Measurements from ENCODE around the gene ZBTB20. TPM values are rescaled to one million over a fixed set of nuclear protein-coding genes. Genes with fewer than 3 reads are reported as not detected.

Gene ZBTB20
- total RNA-seq, 1 donor from 2014 or later: 21.4 TPM

DNA sequence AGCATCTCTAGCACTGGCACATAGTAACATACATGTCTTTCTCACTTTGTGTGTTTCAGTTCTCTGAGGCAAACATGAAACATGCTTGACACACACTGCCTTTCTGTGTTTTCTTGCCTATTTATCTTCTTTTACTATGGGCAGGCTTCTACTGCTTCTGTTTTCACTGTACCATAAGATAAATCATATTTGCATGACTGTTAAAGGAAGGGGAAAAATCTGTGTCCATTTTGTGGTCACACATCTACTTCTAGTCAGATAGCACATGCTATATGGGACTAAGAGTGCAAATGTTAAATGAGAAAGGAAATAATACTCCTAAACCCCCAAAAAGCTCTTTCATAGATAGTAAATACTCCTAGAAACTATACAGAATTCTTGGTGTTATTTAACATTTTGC, 386.4 kb downstream of the ZBTB20 start:
- peaks cover 14% of the 10 kb centered on the region for H3K4me1 ChIP-seq (ENCODE audit: insufficient read depth, low read length)
- no peaks in the 10 kb centered on the region for H3K79me2 ChIP-seq (ENCODE audit: insufficient read depth, low read length)
- H3K9me3 ChIP-seq (ENCODE audit: insufficient read depth, low read depth, low read length): no peaks in the 10 kb centered on the region
- Mint-ChIP-seq H3K27me3 (ENCODE audit: low read depth, unreplicated experiment) (no peaks in the 10 kb centered on the region), H3K36me3 (ENCODE audit: low read depth, unreplicated experiment) (no peaks in the 10 kb centered on the region), H3K4me1 (ENCODE audit: low read depth, unreplicated experiment) (peaks cover 32% of the 10 kb centered on the region), H3K9me3 (ENCODE audit: unreplicated experiment) (no peaks in the 10 kb centered on the region), H3K4me3 (ENCODE audit: unreplicated experiment) (no peak overlapping the region), H3K27ac (ENCODE audit: unreplicated experiment) (no peak overlapping the region)
- H3K27ac ChIP-seq (ENCODE audit: low read depth, low read length): no peak overlapping the region
- no peaks in the 10 kb centered on the region for H4K20me1 ChIP-seq (ENCODE audit: insufficient read depth, low read length)
- H3K27me3 ChIP-seq (ENCODE audit: insufficient read depth, low read length): no peaks in the 10 kb centered on the region
- H3K4me3 ChIP-seq (ENCODE audit: insufficient read depth, low read depth, low read length): no peak overlapping the region
- DNase-seq (ENCODE audit: low read depth): no peak
- H3K36me3 ChIP-seq (ENCODE audit: insufficient read depth, low read length): no peaks in the 10 kb centered on the region
- TF ChIP-seq, protein P1, sequence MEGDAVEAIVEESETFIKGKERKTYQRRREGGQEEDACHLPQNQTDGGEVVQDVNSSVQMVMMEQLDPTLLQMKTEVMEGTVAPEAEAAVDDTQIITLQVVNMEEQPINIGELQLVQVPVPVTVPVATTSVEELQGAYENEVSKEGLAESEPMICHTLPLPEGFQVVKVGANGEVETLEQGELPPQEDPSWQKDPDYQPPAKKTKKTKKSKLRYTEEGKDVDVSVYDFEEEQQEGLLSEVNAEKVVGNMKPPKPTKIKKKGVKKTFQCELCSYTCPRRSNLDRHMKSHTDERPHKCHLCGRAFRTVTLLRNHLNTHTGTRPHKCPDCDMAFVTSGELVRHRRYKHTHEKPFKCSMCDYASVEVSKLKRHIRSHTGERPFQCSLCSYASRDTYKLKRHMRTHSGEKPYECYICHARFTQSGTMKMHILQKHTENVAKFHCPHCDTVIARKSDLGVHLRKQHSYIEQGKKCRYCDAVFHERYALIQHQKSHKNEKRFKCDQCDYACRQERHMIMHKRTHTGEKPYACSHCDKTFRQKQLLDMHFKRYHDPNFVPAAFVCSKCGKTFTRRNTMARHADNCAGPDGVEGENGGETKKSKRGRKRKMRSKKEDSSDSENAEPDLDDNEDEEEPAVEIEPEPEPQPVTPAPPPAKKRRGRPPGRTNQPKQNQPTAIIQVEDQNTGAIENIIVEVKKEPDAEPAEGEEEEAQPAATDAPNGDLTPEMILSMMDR (IDR thresholded peaks at IDR 0.05; ENCODE audit: insufficient read depth, low read depth, low read length): no peak
- no peak for TF ChIP-seq EZH2 (IDR thresholded peaks at IDR 0.05; ENCODE audit: insufficient read depth, low read length)
- H3K4me2 ChIP-seq (ENCODE audit: low read length): no peak overlapping the region
- H3K9ac ChIP-seq (ENCODE audit: low read length): no peak overlapping the region
- no peak for FAIRE-seq
- H2AFZ ChIP-seq (ENCODE audit: low read depth, low read length): no peak overlapping the region

DNA sequence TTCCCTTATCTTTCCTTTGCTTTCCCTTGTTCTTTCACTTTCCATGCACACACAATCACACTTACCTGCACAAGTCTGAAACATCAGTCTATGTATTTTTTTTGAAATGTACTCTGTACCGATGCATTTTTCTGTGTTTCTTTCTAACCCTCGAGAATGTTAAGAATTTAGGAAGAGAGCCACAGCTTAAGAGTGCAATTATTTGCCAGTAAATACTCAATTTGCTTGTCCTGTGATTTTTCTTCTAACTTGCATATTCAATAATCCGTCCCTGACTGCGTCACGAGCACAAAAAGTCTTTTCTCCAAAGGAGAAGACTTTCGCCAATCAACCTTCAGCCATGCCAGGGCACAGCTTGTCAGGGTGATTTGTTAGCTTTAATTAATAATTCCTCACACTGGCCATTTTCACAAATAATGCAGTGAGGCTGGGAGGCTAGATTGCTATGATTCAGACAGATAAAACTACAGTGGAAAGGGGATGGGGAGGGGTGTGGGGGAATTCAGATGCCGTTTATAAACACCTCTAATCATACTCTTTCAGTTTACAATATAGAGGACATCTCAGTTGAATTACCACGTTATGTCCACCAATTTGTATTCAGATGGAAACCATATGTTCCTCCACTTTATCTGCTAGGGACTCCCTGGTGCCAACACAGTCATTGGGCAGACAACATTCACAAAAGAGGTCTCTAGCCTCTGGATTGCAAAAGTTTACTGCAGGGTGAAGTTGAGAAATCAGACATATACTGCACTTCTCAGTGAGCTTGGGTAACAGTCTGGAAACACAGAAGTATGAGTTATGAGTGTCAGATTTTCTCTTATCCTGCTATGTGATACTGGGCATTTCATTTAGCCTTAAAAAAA, 388.0 kb downstream of the ZBTB20 start:
- Histone ChIP-seq H3K4me1 (ENCODE audit: insufficient read depth, low read length) (peaks cover 11% of the 10 kb centered on the region), H3K27me3 (ENCODE audit: insufficient read depth, low read length) (no peaks in the 10 kb centered on the region), H3K27ac (ENCODE audit: low read depth, low read length) (no peak overlapping the region), H4K20me1 (ENCODE audit: insufficient read depth, low read length) (no peaks in the 10 kb centered on the region), H3K79me2 (ENCODE audit: insufficient read depth, low read length) (no peaks in the 10 kb centered on the region), H3K4me2 (ENCODE audit: low read length) (peak overlapping the region; percentile 87), H3K9ac (ENCODE audit: low read length) (peak overlapping the region; percentile 69), H2AFZ (ENCODE audit: low read depth, low read length) (peak overlapping the region; percentile 55), H3K4me3 (ENCODE audit: insufficient read depth, low read depth, low read length) (peak overlapping the region; percentile 52), H3K9me3 (ENCODE audit: insufficient read depth, low read depth, low read length) (no peaks in the 10 kb centered on the region), H3K36me3 (ENCODE audit: insufficient read depth, low read length) (no peaks in the 10 kb centered on the region)
- FAIRE-seq: peak; percentile 66
- H3K4me1 Mint-ChIP-seq (ENCODE audit: low read depth, unreplicated experiment): peaks cover 29% of the 10 kb centered on the region
- no peak overlapping the region for H3K4me3 Mint-ChIP-seq (ENCODE audit: unreplicated experiment)
- no peaks in the 10 kb centered on the region for H3K27me3 Mint-ChIP-seq (ENCODE audit: low read depth, unreplicated experiment)
- DNase-seq (ENCODE audit: low read depth): peak; percentile 40
- TF ChIP-seq EZH2 (IDR thresholded peaks at IDR 0.05; ENCODE audit: insufficient read depth, low read length): no peak
- TF ChIP-seq, protein P1 (IDR thresholded peaks at IDR 0.05; ENCODE audit: insufficient read depth, low read depth, low read length): no peak
- H3K9me3 Mint-ChIP-seq (ENCODE audit: unreplicated experiment): no peaks in the 10 kb centered on the region
- no peaks in the 10 kb centered on the region for H3K36me3 Mint-ChIP-seq (ENCODE audit: low read depth, unreplicated experiment)
- H3K27ac Mint-ChIP-seq (ENCODE audit: unreplicated experiment): peak overlapping the region; percentile 37
